ENCODE data around the gene REXO4. TPM values are rescaled to one million over a fixed set of nuclear protein-coding genes. Genes with fewer than 3 reads are reported as not detected.
A peak's percentile ranks its signal among the peaks of the same experiment; 100 is the strongest.

REXO4 gene
- total RNA-seq, 1 donor from 2014 or later, result 35.4 TPM

- Mint-ChIP-seq H3K4me1 (peaks cover 18% of the 10 kb centered on the region), H3K9me3 (no peaks in the 10 kb centered on the region), H3K4me3 (peak overlapping the region; percentile 65), H3K27ac (ENCODE audit: unreplicated experiment) (peak overlapping the region; percentile 35), H3K36me3 (ENCODE audit: low read depth) (no peaks in the 10 kb centered on the region), H3K27me3 (ENCODE audit: low read depth) (no peaks in the 10 kb centered on the region)
- no peak for TF ChIP-seq CTCF (conservative IDR thresholded peaks at IDR 0.05)
- DNase-seq (ENCODE audit: low read depth, low spot score), result no peak
Observed at GRCh38 chr9:133463864-133464615, 46.2 kb upstream of the REXO4 start.

- no peak for DNase-seq (ENCODE audit: low read depth, low spot score)
Observed at GRCh38 chr9:133463234-133463863, 45.5 kb upstream of the REXO4 start.

DNA sequence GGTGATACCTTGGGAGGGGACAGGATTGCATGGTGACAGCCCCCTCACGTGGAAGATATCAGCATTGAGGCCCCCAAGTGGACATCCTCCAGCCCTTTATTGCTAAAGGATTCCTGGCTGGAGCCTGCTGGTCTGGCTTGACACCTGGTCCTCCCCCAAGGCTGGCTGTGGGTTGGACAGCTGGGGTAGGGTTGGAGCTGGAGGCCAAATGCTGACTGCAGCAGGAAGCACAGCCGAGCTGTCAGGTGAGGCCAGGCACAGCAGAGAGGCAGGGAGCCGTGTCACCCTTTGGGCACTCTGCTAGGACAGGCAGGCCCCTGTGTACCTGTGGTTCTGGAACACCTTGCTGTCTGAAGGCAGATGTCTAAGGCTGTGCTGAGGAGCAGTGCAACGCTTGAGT lies 44.2 kb upstream of the REXO4 start:
- peak overlapping the region; percentile 92 for H3K4me3 Mint-ChIP-seq
- no peaks in the 10 kb centered on the region for H3K27me3 Mint-ChIP-seq (ENCODE audit: low read depth)
- H3K9me3 Mint-ChIP-seq, result no peaks in the 10 kb centered on the region
- no peak for TF ChIP-seq CTCF (conservative IDR thresholded peaks at IDR 0.05)
- peaks cover 21% of the 10 kb centered on the region for H3K4me1 Mint-ChIP-seq
- no peaks in the 10 kb centered on the region for H3K36me3 Mint-ChIP-seq (ENCODE audit: low read depth)
- no peak for DNase-seq (ENCODE audit: low read depth, low spot score)
- H3K27ac Mint-ChIP-seq (ENCODE audit: unreplicated experiment), result no peak overlapping the region

More at GRCh38 chr9:133463234-133463863, 45.5 kb upstream of the REXO4 start:
- peak overlapping the region; percentile 35 for H3K27ac Mint-ChIP-seq (ENCODE audit: unreplicated experiment)
- H3K4me1 Mint-ChIP-seq, result peaks cover 21% of the 10 kb centered on the region
- no peaks in the 10 kb centered on the region for H3K9me3 Mint-ChIP-seq
- H3K36me3 Mint-ChIP-seq (ENCODE audit: low read depth), result no peaks in the 10 kb centered on the region
- H3K27me3 Mint-ChIP-seq (ENCODE audit: low read depth), result no peaks in the 10 kb centered on the region
- H3K4me3 Mint-ChIP-seq, result peak overlapping the region; percentile 65
- TF ChIP-seq CTCF (conservative IDR thresholded peaks at IDR 0.05), result peak; percentile 33

- Mint-ChIP-seq H3K4me3 (peak overlapping the region; percentile 92), H3K27me3 (ENCODE audit: low read depth) (no peaks in the 10 kb centered on the region), H3K9me3 (no peaks in the 10 kb centered on the region), H3K36me3 (ENCODE audit: low read depth) (no peaks in the 10 kb centered on the region), H3K4me1 (peaks cover 21% of the 10 kb centered on the region), H3K27ac (ENCODE audit: unreplicated experiment) (peak overlapping the region; percentile 71)
- DNase-seq (ENCODE audit: low read depth, low spot score), result no peak
- TF ChIP-seq CTCF (conservative IDR thresholded peaks at IDR 0.05), result no peak
Observed at GRCh38 chr9:133460405-133461175, 42.8 kb upstream of the REXO4 start.

- DNase-seq (ENCODE audit: low read depth, low spot score), result peak; percentile 92
- Mint-ChIP-seq H3K4me1 (peaks cover 21% of the 10 kb centered on the region), H3K27ac (ENCODE audit: unreplicated experiment) (peak within 1 kb of the TSS; percentile 98), H3K36me3 (ENCODE audit: low read depth) (no peaks in the 10 kb centered on the region), H3K4me3 (peak within 1 kb of the TSS; percentile 95), H3K9me3 (no peaks in the 10 kb centered on the region), H3K27me3 (ENCODE audit: low read depth) (no peaks in the 10 kb centered on the region)
- no peak for TF ChIP-seq CTCF (conservative IDR thresholded peaks at IDR 0.05)
Observed at GRCh38 chr9:133459476-133460404, 41.9 kb upstream of the REXO4 start, which contains the start of gene CACFD1. TSS of gene CACFD1 (plus strand) at chr9:133459978. CDS start at chr9:133460067, 89 bp downstream.

All from neural crest cell (in vitro differentiated cells).